ENCODE results near the gene ADAMTSL4.

The ADAMTSL4 gene

GRCh38 chr1:150535511-150536287, 13.5 kb upstream of the ADAMTSL4 start:
- DNase-seq (ENCODE audit: low spot score), result no peak

DNA sequence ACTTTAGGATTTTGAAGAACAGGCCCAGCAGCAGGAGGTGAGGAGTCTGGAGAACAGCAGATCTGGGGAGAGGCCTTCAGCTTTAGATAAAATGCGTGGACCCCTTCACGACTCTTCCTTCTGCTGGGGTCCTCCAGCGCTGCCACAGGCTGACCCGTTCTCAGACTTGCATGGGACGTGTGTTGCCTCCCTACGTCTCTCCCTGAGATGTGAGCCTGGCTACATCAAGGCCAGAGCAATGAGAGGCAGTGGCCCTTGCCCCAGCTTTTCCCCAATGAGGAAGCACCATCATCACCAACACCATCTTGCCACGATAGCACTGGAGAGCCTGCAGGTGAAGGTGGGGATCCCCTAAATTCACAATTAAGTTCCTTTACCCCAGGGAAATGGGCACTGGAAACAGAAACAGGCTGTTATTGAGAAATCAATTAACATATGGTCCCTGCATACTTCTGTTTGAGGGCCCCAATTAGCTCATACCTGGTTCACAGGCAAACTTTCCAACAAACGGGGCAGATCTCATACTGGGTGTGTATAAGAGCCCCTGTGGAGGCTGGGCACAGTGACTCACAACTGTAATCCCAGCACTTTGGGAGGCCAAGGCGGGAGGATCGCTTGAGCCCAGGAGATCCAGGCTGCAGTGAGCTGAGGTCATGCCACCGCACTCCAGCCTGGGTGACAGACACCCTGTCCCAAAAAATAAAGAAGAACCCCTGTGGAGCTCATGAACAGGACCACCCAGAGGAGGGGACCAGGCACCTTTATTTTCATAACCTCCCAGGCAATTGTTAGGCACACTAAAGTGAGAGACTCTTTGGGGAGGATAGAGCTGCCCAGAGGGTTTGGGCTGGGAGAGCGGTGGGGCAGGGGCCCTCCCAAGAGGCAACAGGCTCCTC, 12.1 kb upstream of the ADAMTSL4 start:
- DNase-seq (ENCODE audit: low spot score), result no peak

GRCh38 chr1:150537732-150538684, 11.2 kb upstream of the ADAMTSL4 start:
- DNase-seq (ENCODE audit: low spot score), result no peak

DNA sequence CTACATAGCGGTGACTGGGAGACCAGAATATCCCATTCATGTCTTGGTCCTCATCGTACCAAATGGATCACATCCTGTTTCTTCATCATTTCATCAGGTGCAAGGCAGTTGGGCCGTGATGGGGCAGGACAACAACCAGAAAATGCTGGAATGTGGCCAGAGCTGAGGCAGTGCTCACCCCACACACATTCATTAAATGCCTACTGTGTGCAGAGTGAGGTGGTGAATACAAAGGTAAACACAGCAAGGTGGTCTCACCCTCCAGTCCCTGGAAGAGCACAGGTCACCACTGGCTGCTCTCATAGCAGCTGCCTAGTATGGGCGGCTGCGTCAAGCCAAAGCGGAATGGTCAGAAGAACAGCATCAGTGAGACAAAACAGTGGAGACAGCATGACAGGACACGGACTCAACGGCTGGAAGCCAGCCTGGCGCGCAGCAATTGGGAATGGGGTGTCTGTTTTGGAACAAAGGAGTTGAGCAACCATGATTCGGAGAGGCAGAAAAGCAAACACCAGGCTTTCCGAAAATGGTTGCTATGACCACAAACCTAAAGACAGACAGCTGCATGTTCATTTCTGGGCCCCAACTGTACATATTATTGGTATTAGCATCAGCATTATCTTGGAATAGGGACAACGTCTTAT, 5.6 kb upstream of the ADAMTSL4 start:
- DNase-seq (ENCODE audit: low spot score), result no peak

- no peak for DNase-seq (ENCODE audit: low spot score)
Observed at GRCh38 chr1:150544204-150544603, 5.0 kb upstream of the ADAMTSL4 start.

DNA sequence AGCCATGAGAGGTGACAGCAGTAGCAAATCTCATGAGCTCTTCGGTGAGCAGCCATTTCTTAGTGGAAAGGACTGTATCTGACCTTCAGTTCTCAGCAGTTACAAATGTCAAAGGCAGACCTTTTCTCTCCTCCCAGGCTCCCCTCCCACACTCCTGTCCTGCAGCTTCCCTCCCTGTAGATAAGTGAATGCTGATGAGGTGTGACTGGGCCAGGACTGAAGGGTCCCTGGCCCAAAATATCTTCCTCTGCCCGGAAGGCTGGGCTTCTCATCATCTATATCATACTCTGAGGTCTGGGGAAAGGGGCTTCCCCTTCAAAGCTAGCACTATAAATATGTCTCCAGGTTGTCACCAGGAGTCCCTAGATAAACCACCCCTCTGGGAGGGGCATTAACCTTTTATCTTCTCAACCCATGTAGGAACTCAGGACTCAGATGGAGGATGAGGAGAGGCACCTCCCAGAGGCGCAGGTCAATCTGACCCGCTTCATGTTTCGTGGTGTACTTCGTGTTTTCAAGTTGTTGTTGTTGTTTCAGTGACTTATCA, 3.6 kb upstream of the ADAMTSL4 start:
- no peak for DNase-seq (ENCODE audit: low spot score)

- no peak for DNase-seq (ENCODE audit: low spot score)
Observed at GRCh38 chr1:150546294-150546937, 2.8 kb upstream of the ADAMTSL4 start.

DNA sequence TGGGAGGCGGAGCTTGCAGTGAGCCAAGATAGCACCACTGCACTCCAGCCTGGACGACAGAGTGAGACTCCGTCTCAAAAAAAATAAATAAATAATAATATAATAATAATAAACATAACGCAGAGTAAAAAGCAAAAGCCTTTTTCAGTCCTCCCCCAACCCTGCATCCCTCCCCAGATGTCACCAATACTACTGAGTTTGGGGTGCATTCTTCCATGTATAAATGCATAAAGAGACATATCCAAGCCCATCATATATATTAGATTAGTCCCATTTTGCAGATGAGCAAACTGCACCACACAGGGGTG, 930 bp upstream of the ADAMTSL4 start:
- no peak for DNase-seq (ENCODE audit: low spot score)

DNA sequence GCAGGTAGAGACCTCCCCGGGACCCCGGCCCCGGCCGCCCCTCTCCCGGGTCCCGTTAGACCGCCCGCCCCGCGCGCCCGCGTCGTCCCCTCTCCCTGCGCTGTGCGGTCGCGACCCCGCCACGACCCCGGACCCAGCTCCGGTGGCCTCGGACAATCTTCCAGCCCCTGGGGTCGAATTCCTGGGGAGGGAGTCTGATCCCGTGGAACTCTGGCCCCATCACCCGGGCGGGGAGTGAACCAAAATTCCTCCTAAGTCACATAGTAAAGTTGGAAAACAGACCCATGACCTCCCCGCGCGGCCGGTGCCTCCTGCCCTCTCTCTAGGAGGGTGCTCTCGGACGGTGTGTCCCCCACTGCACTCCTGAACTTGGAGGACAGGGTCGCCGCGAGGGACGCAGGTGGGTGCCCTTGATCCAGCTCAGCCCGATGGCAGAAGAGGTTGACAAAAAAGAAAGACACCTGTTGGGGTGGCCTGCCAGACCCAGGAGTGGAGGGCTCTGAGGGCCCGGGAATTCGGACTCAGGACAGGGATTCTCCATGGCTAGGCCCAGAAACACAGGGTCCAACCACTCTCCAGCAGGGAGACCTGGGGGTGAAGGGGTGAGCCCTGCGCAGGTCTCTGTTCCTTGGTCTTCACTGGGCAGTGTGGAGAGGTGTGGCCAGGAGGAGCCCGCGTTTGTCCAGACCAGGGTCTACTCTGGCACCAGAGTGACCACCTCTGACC, 451 bp downstream of the ADAMTSL4 start:
- peak; percentile 85 for DNase-seq (ENCODE audit: low spot score)

- no peak for DNase-seq (ENCODE audit: low spot score)
Observed at GRCh38 chr1:150550222-150551050, 1.2 kb downstream of the ADAMTSL4 start.

- DNase-seq (ENCODE audit: low spot score), result no peak
Observed at GRCh38 chr1:150551051-150551783, 2.0 kb downstream of the ADAMTSL4 start.

GRCh38 chr1:150551784-150552127, 2.5 kb downstream of the ADAMTSL4 start:
- no peak for DNase-seq (ENCODE audit: low spot score)

- DNase-seq (ENCODE audit: low spot score), result peak; percentile 94
Observed at GRCh38 chr1:150552128-150552910, 3.1 kb downstream of the ADAMTSL4 start.

- DNase-seq (ENCODE audit: low spot score), result no peak
Observed at GRCh38 chr1:150552911-150553289, 3.7 kb downstream of the ADAMTSL4 start.

- DNase-seq (ENCODE audit: low spot score), result no peak
Observed at GRCh38 chr1:150553392-150554085, 4.3 kb downstream of the ADAMTSL4 start.

GRCh38 chr1:150554086-150554452, 4.9 kb downstream of the ADAMTSL4 start:
- no peak for DNase-seq (ENCODE audit: low spot score)

- DNase-seq (ENCODE audit: low spot score), result no peak
Observed at GRCh38 chr1:150555198-150555970, 6.2 kb downstream of the ADAMTSL4 start.
